K562 (cell line): ENCODE results near the gene TRRAP. TPM values are rescaled to one million over a fixed set of nuclear protein-coding genes. Genes with fewer than 3 reads are reported as not detected.

ENCODE experiments used
- ATAC-seq: fragments of 200-7000 bp; cut with Tn5 transposase; 3 replicates; pipeline ENCODE4 v1.9.1; 2020; ENCODE audit warnings: moderate library complexity
- BruUV-seq: library from RNA; stranded (reverse); fragments of 400-500 nt; replicated peaks from 2 replicates; lab custom pipeline; 2021; lab: Mats Ljungman, UMichigan
- CTCF ChIA-PET: fragments of 300-600 bp; formaldehyde crosslinking; extraction: SDS; loops from one replicate; lab custom pipeline; 2021; ENCODE audit warnings: low intra/inter-chr PET ratio; lab: Yijun Ruan, JAX
- POLR2A ChIA-PET: fragments of 300-600, 350-650 bp; sonication (Branson Sonifier 250); formaldehyde crosslinking; extraction: SDS; loops from one replicate; lab custom pipeline; 2021; ENCODE audit warnings: antibody characterized with exemption, inconsistent platforms; lab: Yijun Ruan, JAX
- DNase-seq, 4 experiments: peaks; one replicate each; pipeline versions ENCODE4 v3.0.0 to v3.0.0-alpha.2; 2011 to 2018; ENCODE audit warnings: low spot score in 3 of 4, mixed read lengths in 3 of 4; ENCODE audit errors: extremely low read depth in 1 of 4
- FAIRE-seq: peaks from 2 replicates; lab custom pipeline; 2011; peaks lifted over from hg19 to GRCh38; lab: Jason Lieb, UNC
- H2AFZ ChIP-seq: 2 replicates; pipeline ENCODE4 v1.6.0; 2011; ENCODE audit warnings: low read depth, low read length, control low read depth, inconsistent platforms
- H3K27ac ChIP-seq: fragments of 200-600 bp; 3 replicates; pipeline ENCODE4 v1.8.0; 2011; ENCODE audit warnings: low read depth, mild to moderate bottlenecking, control low read depth, inconsistent platforms, low read length, moderate library complexity, mixed read lengths; ENCODE audit errors: extremely low read depth
- H3K27me3 ChIP-seq, 2 experiments: fragments of 300-600 bp in 1 of 2; 2 replicates in 1 of 2; 3 replicates in 1 of 2; pipeline versions ENCODE4 v1.6.0 to v1.8.0; 2011; ENCODE audit warnings: inconsistent platforms in 2 of 2, low read length in 2 of 2, mild to moderate bottlenecking in 1 of 2, mixed read lengths in 1 of 2, moderate library complexity in 1 of 2; ENCODE audit not compliant: control insufficient read depth in 2 of 2, insufficient read depth in 2 of 2
- H3K36me3 ChIP-seq: fragments of 300-600 bp; 3 replicates; pipeline ENCODE4 v1.8.0; 2011; ENCODE audit warnings: mild to moderate bottlenecking, low read length, inconsistent platforms; ENCODE audit not compliant: control insufficient read depth, insufficient read depth
- H3K4me1 ChIP-seq, 2 experiments: fragments of 200-600 bp in 1 of 2; replicated peaks in 1 of 2; 2 replicates in 1 of 2; 3 replicates in 1 of 2; pipeline versions ENCODE4 v1.5.1 to v1.8.0; 2011; ENCODE audit warnings: inconsistent platforms in 2 of 2, low read length in 2 of 2, mild to moderate bottlenecking in 1 of 2, mixed read lengths in 1 of 2, moderate library complexity in 1 of 2; ENCODE audit not compliant: control insufficient read depth in 2 of 2, insufficient read depth in 2 of 2
- H3K4me2 ChIP-seq: 2 replicates; pipeline ENCODE4 v1.6.1; 2011; ENCODE audit warnings: low read length, control low read depth, inconsistent platforms, mixed read lengths; ENCODE audit not compliant: insufficient read depth
- H3K4me3 ChIP-seq: fragments of 200-600 bp; sonication (generic), shearing (Covaris generic); 2 replicates; pipeline ENCODE4 v1.5.1; 2016; ENCODE audit warnings: control low read depth, inconsistent platforms
- H3K79me2 ChIP-seq: fragments of 200-600 bp; 3 replicates; pipeline ENCODE4 v1.8.0; 2011; ENCODE audit warnings: low read length, inconsistent platforms; ENCODE audit not compliant: control insufficient read depth, insufficient read depth
- H3K9ac ChIP-seq, 2 experiments: 2 replicates each; pipeline versions ENCODE4 v1.6.0 to v1.6.1; 2011; ENCODE audit warnings: low read depth in 2 of 2, low read length in 2 of 2, control low read depth in 1 of 2, inconsistent platforms in 1 of 2, mild to moderate bottlenecking in 1 of 2, mixed read lengths in 1 of 2; ENCODE audit not compliant: insufficient read depth in 1 of 2
- H3K9me1 ChIP-seq: one replicate; pipeline ENCODE4 v1.6.0; 2011; ENCODE audit warnings: inconsistent platforms, mild to moderate bottlenecking, low read length, moderate library complexity; ENCODE audit not compliant: control insufficient read depth, insufficient read depth
- H3K9me3 ChIP-seq: replicated peaks from 2 replicates; pipeline ENCODE4 v1.5.1; 2011; ENCODE audit warnings: low read depth, low read length, inconsistent platforms; ENCODE audit not compliant: control insufficient read depth, insufficient read depth
- H4K20me1 ChIP-seq: replicated peaks from 2 replicates; pipeline ENCODE4 v1.6.1; 2011; ENCODE audit warnings: low read length, inconsistent platforms, mixed read lengths; ENCODE audit not compliant: control insufficient read depth, insufficient read depth
- DMBX1 ChIP-seq: fragments of 250-450 bp; sonication (Bioruptor Pico); IDR thresholded peaks from 2 replicates; pipeline ENCODE4 v1.8.0; 2022; ENCODE audit warnings: inconsistent platforms, mild to moderate bottlenecking, moderate library complexity, borderline replicate concordance
- OTX1 ChIP-seq: fragments of 450-650 bp; formaldehyde crosslinking; IDR thresholded peaks from 2 replicates; pipeline ENCODE4 v1.4.0; 2022; ENCODE audit warnings: mild to moderate bottlenecking
- PHTF2 ChIP-seq: fragments of 250-450 bp; sonication (Bioruptor Pico); IDR thresholded peaks from 2 replicates; pipeline ENCODE4 v1.5.0; 2021; ENCODE audit warnings: mild to moderate bottlenecking
- SAFB2 ChIP-seq: fragments of 200-400 bp; formaldehyde crosslinking; IDR thresholded peaks from 2 replicates; pipeline ENCODE4 v1.6.1; 2018; ENCODE audit warnings: borderline replicate concordance, low read length, low read depth, moderate library complexity; ENCODE audit not compliant: severe bottlenecking
- WGBS: fragments of 100-300 bp; shearing (Covaris generic); methylation state at CpG from one replicate; pipeline ENCODE4 v1.1.6; 2016; ENCODE audit warnings: low coverage, mixed read lengths; ENCODE audit not compliant: insufficient coverage; ENCODE audit errors: missing lambda C conversion rate; 5-methylcytosine and 5-hydroxymethylcytosine counted together
- in situ Hi-C: fragments of 300-500 bp; cut with MboI; formaldehyde crosslinking; loops from 4 replicates; pipeline ENCODE4 v1.15.0; 2018; ENCODE audit warnings: inconsistent platforms, mixed read lengths
- intact Hi-C: fragments of 100-400 bp; cut with micrococcal nuclease; formaldehyde crosslinking; loops from 2 replicates; pipeline ENCODE4 v1.14.2; 2022
- polyA plus RNA-seq, 8 experiments: library from polyadenylated mRNA; depleted of rRNA in 4 of 8; stranded (reverse) in 5 of 8; unstranded in 3 of 8; fragments of >200 nt; fragmentation: Nextera tagmentation in 2 of 8; fragmentation: Illumina TruSeq in 1 of 8; extraction: Ambion mirVana in 2 of 8; extraction: Trizol in 1 of 8; gene quantifications; 2 replicates each; pipeline versions ENCODE4 v1.2.1 to v1.2.3, GENCODE V29; 2011 to 2014; ENCODE audit warnings: inconsistent platforms in 1 of 8, missing spikeins in 1 of 8
- total RNA-seq, 7 experiments: library from RNA; depleted of rRNA in 6 of 7; stranded (reverse); fragments of >200 nt in 6 of 7; fragmentation: Illumina TruSeq in 2 of 7; extraction: Trizol in 2 of 7; gene quantifications; 2 replicates each; pipeline versions ENCODE4 v1.2.1 to v1.2.3, GENCODE V29; 2011 to 2021; ENCODE audit warnings: low replicate concordance in 1 of 7

TRRAP gene
- total and polyA plus RNA-seq, 9 of the 15 experiments (the other 6 are each of a cell fraction or from before 2014, with no cell fraction given), result 1.3 to 47.2 (median 9.7) TPM

GRCh38 chr7:99035723-99036545, 157.6 kb downstream of the TRRAP start:
- Histone ChIP-seq H3K4me2 (no peak overlapping the region), H3K9me1 (no peaks in the 10 kb centered on the region), H3K36me3 (peaks cover 95% of the 10 kb centered on the region), H3K79me2 (no peaks in the 10 kb centered on the region), H2AFZ (no peak overlapping the region), H3K4me3 (no peak overlapping the region), H3K9ac (no peak overlapping the region; a peak in 1 of 4 replicates), H3K9me3 (no peaks in the 10 kb centered on the region), H4K20me1 (peaks cover 9% of the 10 kb centered on the region; the same call in 1 of the 2 replicates), H3K27me3 (no peaks in the 10 kb centered on the region), H3K27ac (no peak overlapping the region), H3K4me1 (no peaks in the 10 kb centered on the region; a peak in 4 of 5 replicates)
- TF ChIP-seq PHTF2 (CRISPR knock-in tag) (no peak), OTX1 (CRISPR knock-in tag) (no peak), DMBX1 (CRISPR knock-in tag) (no peak), SAFB2 (no peak)
- 94% methylated on average over 24 of the region's 26 CpGs for WGBS
- CTCF ChIA-PET, result no interaction called here
- intact Hi-C loops, result no loop called here
- FAIRE-seq (no peak), DNase-seq (no peak), ATAC-seq (no peak)
- in situ Hi-C loops, result no loop called here
- POLR2A ChIA-PET, result interaction anchor here (0.6 to 1.3 kb wide), 3 partner anchors 10 to 371 kb away, joined by 3 to 4 read pairs (median 3); no protein-coding TSS in a partner anchor
- no TSS peak for BruUV-seq
